Caco-2 (cell line): ENCODE data around the gene CDC42BPA. TPM values are rescaled to one million over a fixed set of nuclear protein-coding genes. Genes with fewer than 3 reads are reported as not detected.
A peak's percentile ranks its signal among the peaks of the same experiment; 100 is the strongest.

Experiments used
- BruUV-seq: library from RNA; stranded (reverse); fragments of 400-500 nt; replicated peaks from 2 replicates; lab custom pipeline; 2021; lab: Mats Ljungman, UMichigan
- CTCF ChIA-PET: fragments of 300-600 bp; sonication (Branson Sonifier 250); formaldehyde crosslinking; loops from one replicate; lab custom pipeline; 2022; ENCODE audit warnings: antibody characterized with exemption; lab: Charles Lee
- POLR2A ChIA-PET: fragments of 300-600 bp; sonication (Branson Sonifier 250); formaldehyde crosslinking; loops from one replicate; lab custom pipeline; 2022; ENCODE audit warnings: antibody characterized with exemption; lab: Charles Lee
- DNase-seq, 2 experiments: peaks; one replicate each; pipeline versions ENCODE4 v3.0.0 to v3.0.0-alpha.2; 2020 to 2022
- H3K27me3 ChIP-seq: replicated peaks from 2 replicates; pipeline ENCODE4 v1.6.0; 2011; ENCODE audit warnings: low read length; ENCODE audit not compliant: control insufficient read depth, insufficient read depth
- H3K36me3 ChIP-seq: 2 replicates; pipeline ENCODE4 v1.5.1; 2011; ENCODE audit warnings: low read length; ENCODE audit not compliant: control insufficient read depth, insufficient read depth
- H3K4me1 ChIP-seq: fragments of 250-450 bp; sonication (Bioruptor Pico); 2 replicates; pipeline ENCODE4 v1.5.1; 2020; ENCODE audit warnings: mild to moderate bottlenecking
- H3K4me3 ChIP-seq: 2 replicates; pipeline ENCODE4 v1.5.1; 2011; ENCODE audit warnings: low read depth, mild to moderate bottlenecking, control low read depth, low read length
- H3K9me3 ChIP-seq: fragments of 250-450 bp; sonication (Bioruptor Pico); 2 replicates; pipeline ENCODE4 v1.5.1; 2020; ENCODE audit warnings: mild to moderate bottlenecking, moderate library complexity
- H3K27ac Mint-ChIP-seq: one replicate; pipeline ENCODE4 v1.8.0; 2022; ENCODE audit warnings: mixed read lengths; ENCODE audit not compliant: unreplicated experiment
- H3K27me3 Mint-ChIP-seq: one replicate; pipeline ENCODE4 v1.8.0; 2022; ENCODE audit warnings: mixed read lengths; ENCODE audit not compliant: insufficient read depth, unreplicated experiment
- H3K36me3 Mint-ChIP-seq: one replicate; pipeline ENCODE4 v1.8.0; 2022; ENCODE audit warnings: mild to moderate bottlenecking, mixed read lengths; ENCODE audit not compliant: insufficient read depth, unreplicated experiment
- H3K4me1 Mint-ChIP-seq: one replicate; pipeline ENCODE4 v1.8.0; 2022; ENCODE audit warnings: low read depth, mixed read lengths; ENCODE audit not compliant: unreplicated experiment
- H3K4me3 Mint-ChIP-seq: one replicate; pipeline ENCODE4 v1.8.0; 2022; ENCODE audit warnings: mild to moderate bottlenecking, moderate library complexity, mixed read lengths; ENCODE audit not compliant: unreplicated experiment
- H3K9me3 Mint-ChIP-seq: one replicate; pipeline ENCODE4 v1.8.0; 2022; ENCODE audit warnings: mixed read lengths; ENCODE audit not compliant: unreplicated experiment
- intact Hi-C: fragments of 100-400 bp; cut with micrococcal nuclease; formaldehyde crosslinking; loops from one replicate; pipeline ENCODE4 v1.10.0; 2022; ENCODE audit not compliant: unreplicated experiment
- total RNA-seq: library from RNA; stranded (reverse); gene quantifications from 2 replicates; pipeline ENCODE4 v1.2.3, GENCODE V29; 2022
- TF ChIP-seq, protein P1 (sequence below), 2 experiments: fragments of 200-600 bp in 1 of 2; IDR thresholded peaks; 1 replicate in 1 of 2; 2 replicates in 1 of 2; pipeline versions ENCODE4 v1.5.1 to v1.8.0; 2011 to 2022; ENCODE audit warnings: antibody characterized with exemption in 1 of 2, control low read depth in 1 of 2, inconsistent platforms in 1 of 2, low read depth in 1 of 2, low read length in 1 of 2, mild to moderate bottlenecking in 1 of 2, moderate library complexity in 1 of 2; ENCODE audit not compliant: insufficient read depth in 1 of 2, severe bottlenecking in 1 of 2, unreplicated experiment in 1 of 2

CDC42BPA gene
- total RNA-seq, 1 experiment from 2014 or later, result 38.3 TPM

DNA sequence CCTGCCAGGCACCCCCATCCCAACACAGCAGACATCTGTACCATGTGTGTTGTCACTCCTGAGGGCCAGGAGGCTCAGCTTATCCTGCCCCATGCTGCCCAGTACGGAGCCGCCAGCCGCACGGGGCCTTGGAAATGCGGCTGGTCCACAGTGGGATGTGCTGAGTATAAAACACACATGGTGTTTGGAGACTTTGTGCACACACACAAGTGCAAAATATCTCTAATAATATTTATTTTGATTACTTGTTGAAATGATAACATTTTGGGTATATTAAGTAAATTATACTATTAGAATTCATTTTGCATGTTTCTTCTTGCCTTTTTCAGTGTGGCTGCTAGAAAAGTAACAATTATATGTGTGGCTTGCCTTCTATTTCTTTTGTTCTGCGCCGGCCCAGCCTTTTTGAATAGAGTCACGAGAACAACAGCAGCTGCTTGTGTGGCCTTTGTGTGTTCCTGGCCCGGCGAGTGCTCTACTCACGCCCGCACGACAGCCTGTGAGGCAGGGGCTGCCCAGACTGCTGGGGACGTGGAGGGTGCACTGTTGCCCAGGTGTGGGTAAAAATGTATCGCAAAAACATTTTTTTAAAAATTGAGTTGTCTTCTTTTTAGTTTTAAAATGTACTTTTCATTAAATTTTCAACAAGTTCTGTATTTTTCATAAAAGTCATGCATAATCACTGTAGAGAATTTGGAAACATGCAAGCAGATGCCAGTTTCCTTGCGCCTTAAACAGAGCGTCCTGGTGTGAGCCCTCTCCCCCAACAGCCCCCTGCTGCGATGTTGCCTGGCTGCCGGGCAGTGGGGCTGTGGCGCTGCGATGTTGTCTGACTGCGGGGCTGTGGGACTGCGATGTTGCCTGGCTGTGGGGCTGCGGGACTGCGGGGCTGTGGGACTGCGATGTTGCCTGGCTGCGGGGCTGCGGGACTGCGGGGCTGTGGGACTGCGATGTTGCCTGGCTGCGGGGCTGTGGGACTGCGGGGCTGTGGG is 342.7 kb downstream of the CDC42BPA start:
- ChIA-PET CTCF (no interaction called here), POLR2A (no interaction called here)
- H3K4me1 ChIP-seq, result peaks cover 13% of the 10 kb centered on the region; the same call in 1 of the 2 replicates
- peaks cover 24% of the 10 kb centered on the region for H3K36me3 Mint-ChIP-seq
- no peak overlapping the region for H3K4me3 Mint-ChIP-seq
- no peaks in the 10 kb centered on the region for H3K27me3 Mint-ChIP-seq
- H3K27ac Mint-ChIP-seq, result peak overlapping the region; percentile 53
- H3K4me3 ChIP-seq, result no peak overlapping the region
- DNase-seq, result no peak
- TF ChIP-seq, protein P1, sequence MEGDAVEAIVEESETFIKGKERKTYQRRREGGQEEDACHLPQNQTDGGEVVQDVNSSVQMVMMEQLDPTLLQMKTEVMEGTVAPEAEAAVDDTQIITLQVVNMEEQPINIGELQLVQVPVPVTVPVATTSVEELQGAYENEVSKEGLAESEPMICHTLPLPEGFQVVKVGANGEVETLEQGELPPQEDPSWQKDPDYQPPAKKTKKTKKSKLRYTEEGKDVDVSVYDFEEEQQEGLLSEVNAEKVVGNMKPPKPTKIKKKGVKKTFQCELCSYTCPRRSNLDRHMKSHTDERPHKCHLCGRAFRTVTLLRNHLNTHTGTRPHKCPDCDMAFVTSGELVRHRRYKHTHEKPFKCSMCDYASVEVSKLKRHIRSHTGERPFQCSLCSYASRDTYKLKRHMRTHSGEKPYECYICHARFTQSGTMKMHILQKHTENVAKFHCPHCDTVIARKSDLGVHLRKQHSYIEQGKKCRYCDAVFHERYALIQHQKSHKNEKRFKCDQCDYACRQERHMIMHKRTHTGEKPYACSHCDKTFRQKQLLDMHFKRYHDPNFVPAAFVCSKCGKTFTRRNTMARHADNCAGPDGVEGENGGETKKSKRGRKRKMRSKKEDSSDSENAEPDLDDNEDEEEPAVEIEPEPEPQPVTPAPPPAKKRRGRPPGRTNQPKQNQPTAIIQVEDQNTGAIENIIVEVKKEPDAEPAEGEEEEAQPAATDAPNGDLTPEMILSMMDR (IDR thresholded peaks at IDR 0.05; ENCODE audit: insufficient read depth in 1 of 2, low read depth in 1 of 2, low read length in 1 of 2, severe bottlenecking in 1 of 2, unreplicated experiment in 1 of 2), result no peak
- H3K36me3 ChIP-seq, result no peaks in the 10 kb centered on the region; the same call in 1 of the 2 replicates
- H3K4me1 Mint-ChIP-seq, result peaks cover 12% of the 10 kb centered on the region
- 0 out of 2 replicates have a peak, but pooled peaks cover 5% of the 10 kb centered on the region for H3K9me3 ChIP-seq
- peaks cover 13% of the 10 kb centered on the region for H3K9me3 Mint-ChIP-seq
- no TSS peak for BruUV-seq
- intact Hi-C loops, result no loop called here
- no peaks in the 10 kb centered on the region for H3K27me3 ChIP-seq

DNA sequence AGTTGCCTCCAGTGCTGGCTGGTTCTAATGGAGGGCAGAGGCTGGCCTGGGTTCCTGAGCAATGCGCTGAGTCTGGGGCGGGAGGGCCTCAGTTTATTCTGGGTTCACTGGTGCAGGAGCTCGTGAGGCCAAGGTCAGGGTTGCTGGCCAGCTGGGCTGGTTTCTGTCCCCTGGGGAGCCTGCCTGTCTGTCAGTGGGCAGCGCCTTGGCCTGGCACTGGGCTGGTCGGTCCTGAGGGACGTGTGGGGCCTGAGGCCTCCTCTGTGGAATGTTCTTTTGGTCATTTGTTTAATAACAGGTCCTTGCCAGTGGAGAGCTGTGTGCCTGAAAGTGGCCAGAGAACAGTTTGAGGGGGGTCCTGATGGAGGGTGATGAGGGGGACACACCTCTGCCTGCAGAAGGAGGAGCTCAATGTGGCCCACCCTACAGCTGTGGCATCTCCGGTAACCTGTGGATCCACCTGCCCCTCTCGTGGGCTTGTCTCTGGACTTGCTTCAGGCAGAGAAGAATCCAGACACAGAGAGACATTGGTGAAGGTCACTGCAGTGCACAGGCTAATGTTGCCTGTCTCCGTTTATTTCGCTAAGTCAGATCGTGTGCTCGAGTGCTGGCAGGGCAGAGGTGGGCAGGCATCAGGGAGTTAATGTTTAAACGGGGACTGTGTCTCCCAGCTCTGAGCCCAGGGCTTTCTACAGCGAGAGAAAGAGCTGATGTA is 343.6 kb downstream of the CDC42BPA start:
- Histone ChIP-seq H3K4me3 (no peak overlapping the region), H3K4me1 (peaks cover 13% of the 10 kb centered on the region; the same call in 1 of the 2 replicates), H3K36me3 (no peaks in the 10 kb centered on the region; the same call in 1 of the 2 replicates), H3K27me3 (no peaks in the 10 kb centered on the region), H3K9me3 (0 out of 2 replicates have a peak, but pooled peaks cover 5% of the 10 kb centered on the region)
- TF ChIP-seq, protein P1 (IDR thresholded peaks at IDR 0.05; ENCODE audit: insufficient read depth in 1 of 2, low read depth in 1 of 2, low read length in 1 of 2, severe bottlenecking in 1 of 2, unreplicated experiment in 1 of 2), result no peak
- Mint-ChIP-seq H3K4me3 (no peak overlapping the region), H3K27ac (peak overlapping the region; percentile 53), H3K36me3 (peaks cover 26% of the 10 kb centered on the region), H3K4me1 (peaks cover 12% of the 10 kb centered on the region), H3K27me3 (no peaks in the 10 kb centered on the region), H3K9me3 (peaks cover 13% of the 10 kb centered on the region)
- CTCF ChIA-PET, result no interaction called here
- POLR2A ChIA-PET, result no interaction called here
- DNase-seq, result no peak
- no TSS peak for BruUV-seq
- intact Hi-C loops, result no loop called here

DNA sequence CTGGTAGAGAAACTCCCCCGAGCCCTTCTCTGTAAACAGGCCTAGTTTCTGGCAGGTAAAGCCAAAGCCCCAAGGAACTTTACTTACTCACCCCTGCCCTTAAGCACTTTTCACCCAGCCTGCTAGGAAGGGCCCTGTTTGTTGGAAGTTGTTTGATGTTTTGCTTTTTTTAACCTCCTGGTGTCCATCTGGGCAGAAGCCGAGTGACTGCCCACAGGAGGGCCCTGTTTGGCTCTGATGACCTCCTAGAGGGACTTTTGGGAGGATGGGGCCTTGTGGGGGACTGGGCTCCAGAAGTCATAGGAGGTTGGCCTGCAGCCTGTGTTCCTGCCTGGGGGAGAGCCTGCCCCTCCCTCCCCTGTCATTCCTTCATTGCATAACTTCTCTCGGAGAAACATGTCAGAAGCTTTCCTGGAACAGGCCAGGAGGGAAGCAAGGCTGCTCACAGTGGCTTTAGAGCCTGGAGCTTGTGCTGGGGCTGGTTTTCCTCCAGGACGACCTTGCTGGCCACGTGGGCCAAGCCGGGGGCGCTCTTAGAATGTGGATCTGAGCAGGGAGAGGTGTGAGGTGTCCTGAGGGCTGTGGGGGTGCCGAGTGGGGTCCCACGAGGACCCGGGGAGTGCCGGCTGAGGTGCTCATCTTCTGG is 344.3 kb downstream of the CDC42BPA start:
- CTCF ChIA-PET, result no interaction called here
- intact Hi-C loops, result no loop called here

More for the DNA sequence above, 344.3 kb downstream of the CDC42BPA start:
- Mint-ChIP-seq H3K9me3 (peaks cover 13% of the 10 kb centered on the region), H3K36me3 (peaks cover 29% of the 10 kb centered on the region), H3K4me1 (peaks cover 12% of the 10 kb centered on the region), H3K27ac (peak overlapping the region; percentile 15), H3K27me3 (no peaks in the 10 kb centered on the region), H3K4me3 (no peak overlapping the region)
- Histone ChIP-seq H3K9me3 (0 out of 2 replicates have a peak, but pooled peaks cover 5% of the 10 kb centered on the region), H3K36me3 (no peaks in the 10 kb centered on the region; the same call in 1 of the 2 replicates), H3K4me1 (peaks cover 13% of the 10 kb centered on the region; the same call in 1 of the 2 replicates), H3K4me3 (no peak overlapping the region), H3K27me3 (no peaks in the 10 kb centered on the region)
- no peak for DNase-seq
- TF ChIP-seq, protein P1 (IDR thresholded peaks at IDR 0.05; ENCODE audit: insufficient read depth in 1 of 2, low read depth in 1 of 2, low read length in 1 of 2, severe bottlenecking in 1 of 2, unreplicated experiment in 1 of 2), result no peak
- no TSS peak for BruUV-seq
- POLR2A ChIA-PET, result no interaction called here
